GM08714 (cell line): ENCODE measurements around the gene LIPC.

Experiments
- H3K4me3 ChIP-seq: fragments of 200-500 bp; sonication (Bioruptor generic); 2 replicates; pipeline ENCODE4 v1.5.1; 2014; ENCODE audit warnings: mild to moderate bottlenecking, low read length, inconsistent platforms
- ZNF274 ChIP-seq: IDR thresholded peaks from 2 replicates; pipeline ENCODE4 v1.6.1; 2012; ENCODE audit warnings: mild to moderate bottlenecking, low read depth, low read length

The LIPC gene

DNA sequence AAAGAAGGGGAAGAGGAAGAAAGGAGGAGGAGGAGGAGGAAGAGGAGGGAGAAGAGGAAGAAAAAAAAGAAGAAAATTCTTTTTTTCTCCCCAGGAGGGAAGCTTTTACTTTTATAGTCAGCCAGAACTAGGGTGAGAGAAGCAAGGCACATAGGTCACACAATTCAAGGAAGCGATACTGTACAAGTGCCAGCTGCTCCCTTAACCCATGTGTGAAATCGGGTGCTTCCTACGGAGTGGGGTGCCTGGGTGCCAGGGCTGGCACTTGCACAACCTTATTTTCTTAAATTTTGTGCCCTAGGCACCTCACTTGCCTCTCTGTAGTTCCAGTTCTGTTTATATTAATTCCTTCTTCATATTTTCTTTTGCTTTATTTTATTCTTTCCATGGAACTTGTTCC is 150.4 kb downstream of the LIPC start:
- no peak overlapping the region for H3K4me3 ChIP-seq
- no peak for TF ChIP-seq ZNF274

DNA sequence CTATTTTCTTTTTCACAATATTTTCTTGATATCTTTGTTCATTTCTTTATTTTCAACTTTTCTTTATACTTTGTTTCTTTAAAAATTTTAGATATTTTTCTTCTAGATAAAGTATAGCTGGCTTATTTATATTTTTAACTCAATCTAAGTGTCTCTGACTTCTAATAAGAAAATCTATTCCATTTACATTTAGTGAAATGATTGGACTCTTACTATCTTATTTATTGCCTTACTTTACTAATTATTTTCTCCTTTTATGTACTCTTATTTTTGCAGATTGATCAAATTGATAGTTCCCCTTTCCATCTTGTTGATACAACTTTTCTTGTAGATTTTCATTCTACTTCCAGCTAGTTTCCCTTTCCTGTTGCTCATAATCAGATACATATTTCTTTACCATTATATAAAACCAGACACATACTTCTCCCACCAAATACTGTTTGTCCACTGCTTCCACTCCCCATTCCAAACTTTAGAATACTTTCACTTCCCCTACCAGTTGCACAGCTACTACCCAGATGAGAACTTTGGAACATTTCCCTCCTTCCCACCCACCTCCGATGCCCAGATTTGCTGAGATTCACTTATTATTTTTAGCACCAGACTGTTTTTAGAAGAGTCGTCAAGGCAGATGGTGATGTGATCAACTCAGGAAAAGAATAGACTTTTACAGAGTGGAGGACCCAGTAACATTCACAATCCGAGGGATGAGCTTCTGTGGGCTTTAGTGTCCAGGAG is 151.5 kb downstream of the LIPC start:
- no peak for TF ChIP-seq ZNF274
- no peak overlapping the region for H3K4me3 ChIP-seq

DNA sequence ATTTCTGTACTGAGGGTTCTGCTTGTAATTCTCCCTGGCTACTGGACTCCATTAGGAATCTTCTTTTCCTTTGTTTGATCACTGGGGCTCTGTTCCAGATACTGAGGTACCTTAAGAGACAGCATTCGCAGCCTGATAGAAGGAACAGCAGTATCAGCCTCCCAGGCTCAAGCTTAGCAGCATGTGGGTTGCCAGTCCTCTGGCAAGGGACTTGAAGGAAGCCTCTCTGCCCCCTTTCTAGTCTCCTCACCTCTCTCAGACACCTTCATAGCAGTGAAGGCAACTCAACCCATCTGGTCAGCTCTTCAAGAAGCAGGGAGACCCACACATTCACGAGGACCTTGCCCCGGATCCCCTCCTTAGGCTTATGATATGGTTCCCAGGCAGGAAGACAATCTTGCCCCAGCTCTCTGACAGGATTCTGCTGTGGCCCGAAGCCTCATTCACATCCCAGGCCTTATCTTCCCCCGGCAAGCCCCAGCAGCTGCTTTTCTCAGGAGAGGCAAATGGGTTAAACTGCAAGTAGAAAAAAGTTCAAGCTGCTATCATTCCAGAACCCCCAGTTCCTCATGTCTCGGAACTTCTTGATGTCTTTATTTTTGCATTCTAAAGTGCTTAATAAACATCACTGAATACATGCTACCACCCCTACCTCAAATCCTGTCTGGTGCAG is 153.1 kb downstream of the LIPC start:
- no peak overlapping the region; the same call in 1 of the 2 replicates for H3K4me3 ChIP-seq

GRCh38 chr15:58585693-58586443 is 154.1 kb downstream of the LIPC start:
- peak overlapping the region; percentile 14; the same call in 1 of the 2 replicates for H3K4me3 ChIP-seq
- no peak for TF ChIP-seq ZNF274

More for the DNA sequence above, 153.1 kb downstream of the LIPC start:
- TF ChIP-seq ZNF274, result no peak

GRCh38 chr15:58587486-58587885 is 155.7 kb downstream of the LIPC start:
- no peak for TF ChIP-seq ZNF274
- H3K4me3 ChIP-seq, result no peak overlapping the region

DNA sequence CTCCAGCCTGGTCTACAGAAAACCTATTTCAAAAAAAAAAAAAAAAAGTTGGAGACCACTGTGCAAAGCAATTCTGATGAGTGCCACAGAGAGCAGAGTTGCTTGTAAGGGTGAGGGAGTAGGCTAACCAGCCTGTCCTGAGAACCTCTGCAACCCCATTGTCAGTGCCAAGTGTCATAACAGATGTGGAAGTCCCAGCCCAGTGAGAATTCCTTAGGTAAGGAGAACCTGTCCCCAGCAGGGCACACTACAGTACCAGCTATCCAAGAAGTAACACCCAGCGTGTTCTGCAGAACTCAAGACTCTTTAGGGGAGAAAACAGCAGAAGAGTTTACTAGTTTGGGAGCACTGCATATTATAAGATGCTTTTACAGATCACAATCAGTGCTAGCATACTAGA is 156.3 kb downstream of the LIPC start:
- no peak overlapping the region for H3K4me3 ChIP-seq
- no peak for TF ChIP-seq ZNF274

DNA sequence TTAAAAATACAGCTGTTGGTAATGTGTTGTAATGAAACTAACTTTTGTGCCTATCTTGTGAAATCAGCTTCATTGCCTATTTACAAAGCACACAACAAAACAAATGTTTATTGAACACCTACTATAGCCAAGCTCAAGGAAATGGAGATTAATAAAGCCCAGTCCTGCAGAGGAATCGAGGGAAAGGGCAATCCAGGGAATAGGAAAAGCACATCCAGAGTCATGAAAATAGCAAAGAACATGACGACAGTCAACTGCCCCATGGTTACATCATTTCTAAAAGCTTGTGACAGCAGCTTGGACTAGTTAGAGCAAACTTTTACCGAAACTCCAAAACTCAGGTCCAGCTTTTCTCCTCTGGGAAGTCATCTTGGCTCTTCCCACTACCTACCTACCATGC is 157.3 kb downstream of the LIPC start:
- TF ChIP-seq ZNF274, result no peak
- no peak overlapping the region for H3K4me3 ChIP-seq

- no peak overlapping the region for H3K4me3 ChIP-seq
- TF ChIP-seq ZNF274, result no peak
These were observed 158.4 kb downstream of the LIPC start for GRCh38 chr15:58590236-58590635.

DNA sequence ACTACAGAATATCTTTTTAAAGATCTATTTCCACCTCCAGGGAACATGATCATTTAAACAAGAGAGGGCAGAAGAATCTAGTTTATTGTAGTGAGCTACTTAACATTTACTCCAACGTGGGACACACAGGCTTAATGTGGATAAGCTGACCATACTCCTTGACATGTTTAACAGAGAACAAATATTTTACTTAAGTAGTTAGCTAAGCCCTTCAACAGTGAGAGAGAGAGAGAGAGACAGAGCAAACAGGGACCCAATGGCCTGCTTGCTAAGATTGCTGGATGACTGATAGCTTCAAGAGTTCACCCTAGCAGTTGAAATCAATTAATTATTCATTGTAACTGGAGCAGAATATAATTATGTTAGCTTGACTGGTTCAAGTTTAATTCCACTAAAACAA is 159.1 kb downstream of the LIPC start:
- no peak for TF ChIP-seq ZNF274
- no peak overlapping the region for H3K4me3 ChIP-seq

GRCh38 chr15:58593870-58594269 is 162.1 kb downstream of the LIPC start:
- no peak for TF ChIP-seq ZNF274
- no peak overlapping the region for H3K4me3 ChIP-seq

DNA sequence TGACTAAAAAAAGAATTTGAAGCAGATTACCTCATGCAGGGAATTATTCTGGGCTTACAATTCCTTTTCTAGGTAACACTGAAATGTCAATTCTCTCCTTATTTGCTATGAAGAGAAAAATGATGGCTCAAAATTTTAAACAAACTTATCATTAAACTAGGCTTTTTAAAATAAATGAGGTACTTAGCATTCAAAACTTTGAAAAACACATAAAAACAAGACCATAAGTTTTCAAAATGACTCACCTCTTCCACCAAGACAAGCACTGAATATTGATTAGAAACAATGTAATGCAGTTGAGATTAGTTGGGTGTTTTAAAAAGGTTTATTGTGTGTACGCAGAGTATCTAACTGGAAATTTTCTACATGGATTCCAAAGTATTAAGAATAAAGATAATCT is 163.1 kb downstream of the LIPC start:
- no peak for TF ChIP-seq ZNF274
- H3K4me3 ChIP-seq, result no peak overlapping the region

DNA sequence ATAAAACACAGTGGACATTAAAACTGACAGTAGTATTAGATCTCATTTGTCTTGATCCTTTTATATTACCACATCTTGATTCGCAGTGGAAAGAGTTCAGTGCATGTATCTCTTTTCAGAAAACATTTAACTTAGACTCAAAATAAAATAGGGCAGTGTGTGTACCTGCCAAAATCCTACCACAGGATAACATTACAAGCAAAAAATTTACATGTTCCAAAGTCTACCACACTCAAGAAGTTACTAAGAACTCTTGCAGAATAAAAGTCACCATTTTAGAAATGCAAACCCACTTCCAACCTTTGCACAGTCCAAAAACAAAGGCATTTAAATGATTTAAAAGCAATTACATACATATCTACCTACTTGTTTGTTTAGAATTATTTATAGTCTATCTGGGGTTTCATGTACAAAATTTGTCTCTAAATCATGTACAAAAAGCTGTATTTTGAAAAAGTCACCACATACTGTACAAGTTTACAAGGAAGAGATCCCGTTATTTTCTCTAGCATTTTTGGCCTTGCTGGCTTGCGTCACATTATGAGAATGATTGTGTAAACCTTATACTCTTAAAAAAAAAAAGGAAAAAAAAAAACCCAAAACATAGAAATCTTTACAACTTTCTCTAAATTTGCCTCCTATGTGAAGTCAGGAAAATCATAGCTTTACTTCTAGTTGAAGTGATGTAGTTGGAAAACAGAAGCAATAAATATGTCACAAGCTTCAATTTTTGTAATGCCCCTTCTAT is 163.9 kb downstream of the LIPC start:
- H3K4me3 ChIP-seq, result no peak overlapping the region
- no peak for TF ChIP-seq ZNF274

GRCh38 chr15:58597943-58598828 is 166.4 kb downstream of the LIPC start:
- no peak overlapping the region for H3K4me3 ChIP-seq
- no peak for TF ChIP-seq ZNF274
